ENCODE results near the gene CFAP77.

Gene CFAP77

GRCh38 chr9:132509928-132510874, 100.2 kb downstream of the CFAP77 start:
- no peak for TF ChIP-seq ZFP3 (CRISPR knock-in tag; IDR thresholded peaks at IDR 0.05)
- TF ChIP-seq ISL1 (CRISPR knock-in tag; IDR thresholded peaks at IDR 0.05) = no peak
- TF ChIP-seq OSR1 (CRISPR knock-in tag; IDR thresholded peaks at IDR 0.05) = no peak
- TF ChIP-seq POU6F1 (CRISPR knock-in tag; IDR thresholded peaks at IDR 0.05; ENCODE audit: borderline replicate concordance, low read depth) = no peak
- TF ChIP-seq ZNF565 (CRISPR knock-in tag; conservative IDR thresholded peaks at IDR 0.05; ENCODE audit: low read depth) = no peak
- ATAC-seq = no peak

- no peak for TF ChIP-seq POU6F1 (CRISPR knock-in tag; IDR thresholded peaks at IDR 0.05; ENCODE audit: borderline replicate concordance, low read depth)
- TF ChIP-seq, protein P1, sequence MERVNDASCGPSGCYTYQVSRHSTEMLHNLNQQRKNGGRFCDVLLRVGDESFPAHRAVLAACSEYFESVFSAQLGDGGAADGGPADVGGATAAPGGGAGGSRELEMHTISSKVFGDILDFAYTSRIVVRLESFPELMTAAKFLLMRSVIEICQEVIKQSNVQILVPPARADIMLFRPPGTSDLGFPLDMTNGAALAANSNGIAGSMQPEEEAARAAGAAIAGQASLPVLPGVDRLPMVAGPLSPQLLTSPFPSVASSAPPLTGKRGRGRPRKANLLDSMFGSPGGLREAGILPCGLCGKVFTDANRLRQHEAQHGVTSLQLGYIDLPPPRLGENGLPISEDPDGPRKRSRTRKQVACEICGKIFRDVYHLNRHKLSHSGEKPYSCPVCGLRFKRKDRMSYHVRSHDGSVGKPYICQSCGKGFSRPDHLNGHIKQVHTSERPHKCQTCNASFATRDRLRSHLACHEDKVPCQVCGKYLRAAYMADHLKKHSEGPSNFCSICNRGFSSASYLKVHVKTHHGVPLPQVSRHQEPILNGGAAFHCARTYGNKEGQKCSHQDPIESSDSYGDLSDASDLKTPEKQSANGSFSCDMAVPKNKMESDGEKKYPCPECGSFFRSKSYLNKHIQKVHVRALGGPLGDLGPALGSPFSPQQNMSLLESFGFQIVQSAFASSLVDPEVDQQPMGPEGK (CRISPR knock-in tag; IDR thresholded peaks at IDR 0.05; ENCODE audit: borderline replicate concordance) = no peak
- no peak for TF ChIP-seq ZNF8 (CRISPR knock-in tag; IDR thresholded peaks at IDR 0.05)
- TF ChIP-seq ISL1 (CRISPR knock-in tag; IDR thresholded peaks at IDR 0.05) = no peak
- TF ChIP-seq ZC3H10 (CRISPR knock-in tag; IDR thresholded peaks at IDR 0.05) = no peak
- no peak for TF ChIP-seq TSHZ2 (CRISPR knock-in tag; IDR thresholded peaks at IDR 0.05)
- no peak for TF ChIP-seq SNAI2 (CRISPR knock-in tag; IDR thresholded peaks at IDR 0.05)
- no peak for ATAC-seq
Observed at GRCh38 chr9:132511191-132511999, 101.4 kb downstream of the CFAP77 start.

DNA sequence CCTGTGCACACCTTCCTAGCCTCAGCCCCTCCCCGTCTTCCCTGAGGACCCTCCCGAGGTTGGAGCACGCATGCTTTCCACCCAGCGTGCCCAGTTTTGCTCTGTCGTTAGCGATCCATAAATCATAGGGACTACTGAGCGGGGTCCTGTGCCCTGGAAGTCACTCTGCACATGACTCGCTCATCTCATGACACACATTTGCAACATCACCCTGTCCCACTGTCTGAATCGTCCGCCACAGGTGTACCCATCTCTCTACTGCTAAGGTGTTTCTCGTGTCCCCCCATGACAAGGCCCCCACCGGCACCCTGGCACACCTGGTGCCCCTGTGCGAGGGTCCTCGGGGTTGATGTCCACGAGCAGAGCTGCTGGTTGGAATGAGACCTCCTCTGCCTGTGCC, 103.4 kb downstream of the CFAP77 start:
- no peak for ATAC-seq
- TF ChIP-seq ZFP30 (CRISPR knock-in tag; IDR thresholded peaks at IDR 0.05) = no peak
- TF ChIP-seq RARB (CRISPR knock-in tag; IDR thresholded peaks at IDR 0.05) = no peak
- no peak for TF ChIP-seq POU6F1 (CRISPR knock-in tag; IDR thresholded peaks at IDR 0.05; ENCODE audit: borderline replicate concordance, low read depth)
- TF ChIP-seq TOX (CRISPR knock-in tag; IDR thresholded peaks at IDR 0.05; ENCODE audit: borderline replicate concordance) = no peak
- no peak for TF ChIP-seq SNAI2 (CRISPR knock-in tag; IDR thresholded peaks at IDR 0.05)
- TF ChIP-seq ISL1 (CRISPR knock-in tag; IDR thresholded peaks at IDR 0.05) = no peak
- TF ChIP-seq, protein P1 (CRISPR knock-in tag; IDR thresholded peaks at IDR 0.05; ENCODE audit: borderline replicate concordance) = no peak
- no peak for TF ChIP-seq ZNF70 (CRISPR knock-in tag; IDR thresholded peaks at IDR 0.05)
- TF ChIP-seq ZNF565 (CRISPR knock-in tag; conservative IDR thresholded peaks at IDR 0.05; ENCODE audit: low read depth) = no peak
- no peak for TF ChIP-seq ZFP3 (CRISPR knock-in tag; IDR thresholded peaks at IDR 0.05)
- TF ChIP-seq CSDC2 (CRISPR knock-in tag; IDR thresholded peaks at IDR 0.05) = no peak
- TF ChIP-seq PPARA (CRISPR knock-in tag; IDR thresholded peaks at IDR 0.05; ENCODE audit: borderline replicate concordance) = no peak
- no peak for TF ChIP-seq ZC3H10 (CRISPR knock-in tag; IDR thresholded peaks at IDR 0.05)
- no peak for TF ChIP-seq TCF4 (CRISPR knock-in tag; IDR thresholded peaks at IDR 0.05; ENCODE audit: borderline replicate concordance)

Measured in SK-N-SH treated with all-trans-retinoic acid at 6 μM for 48 hours (cell line).